ENCODE measurements around the gene CDAN1. TPM values are rescaled to one million over a fixed set of nuclear protein-coding genes. Genes with fewer than 3 reads are reported as not detected.

Gene CDAN1
- total RNA-seq, 1 experiment from 2014 or later, result 16.4 TPM

DNA sequence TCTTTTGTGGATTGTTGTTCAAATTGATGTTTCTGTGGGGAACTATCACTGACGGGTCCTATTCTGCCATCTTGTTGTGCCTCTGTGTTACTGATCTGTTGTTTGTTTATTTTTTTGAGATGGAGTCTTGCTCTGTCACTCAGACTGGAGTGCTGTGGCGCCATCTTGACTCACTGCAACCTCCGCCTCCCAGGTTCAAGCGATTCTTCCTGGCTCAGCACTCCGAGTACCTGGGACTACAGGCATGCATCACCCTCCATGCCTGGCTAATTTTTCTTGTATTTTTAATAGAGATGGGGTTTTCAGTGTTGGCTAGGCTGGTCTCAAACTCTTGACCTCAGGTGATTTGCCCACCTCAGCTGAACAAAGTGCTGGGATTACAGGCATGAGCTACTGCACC is 31.6 kb downstream of the CDAN1 start (continued):
- TF ChIP-seq, protein P1, sequence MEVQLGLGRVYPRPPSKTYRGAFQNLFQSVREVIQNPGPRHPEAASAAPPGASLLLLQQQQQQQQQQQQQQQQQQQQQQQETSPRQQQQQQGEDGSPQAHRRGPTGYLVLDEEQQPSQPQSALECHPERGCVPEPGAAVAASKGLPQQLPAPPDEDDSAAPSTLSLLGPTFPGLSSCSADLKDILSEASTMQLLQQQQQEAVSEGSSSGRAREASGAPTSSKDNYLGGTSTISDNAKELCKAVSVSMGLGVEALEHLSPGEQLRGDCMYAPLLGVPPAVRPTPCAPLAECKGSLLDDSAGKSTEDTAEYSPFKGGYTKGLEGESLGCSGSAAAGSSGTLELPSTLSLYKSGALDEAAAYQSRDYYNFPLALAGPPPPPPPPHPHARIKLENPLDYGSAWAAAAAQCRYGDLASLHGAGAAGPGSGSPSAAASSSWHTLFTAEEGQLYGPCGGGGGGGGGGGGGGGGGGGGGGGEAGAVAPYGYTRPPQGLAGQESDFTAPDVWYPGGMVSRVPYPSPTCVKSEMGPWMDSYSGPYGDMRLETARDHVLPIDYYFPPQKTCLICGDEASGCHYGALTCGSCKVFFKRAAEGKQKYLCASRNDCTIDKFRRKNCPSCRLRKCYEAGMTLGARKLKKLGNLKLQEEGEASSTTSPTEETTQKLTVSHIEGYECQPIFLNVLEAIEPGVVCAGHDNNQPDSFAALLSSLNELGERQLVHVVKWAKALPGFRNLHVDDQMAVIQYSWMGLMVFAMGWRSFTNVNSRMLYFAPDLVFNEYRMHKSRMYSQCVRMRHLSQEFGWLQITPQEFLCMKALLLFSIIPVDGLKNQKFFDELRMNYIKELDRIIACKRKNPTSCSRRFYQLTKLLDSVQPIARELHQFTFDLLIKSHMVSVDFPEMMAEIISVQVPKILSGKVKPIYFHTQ (CRISPR knock-in tag; IDR thresholded peaks at IDR 0.05), result no peak
- TF ChIP-seq, protein P2, sequence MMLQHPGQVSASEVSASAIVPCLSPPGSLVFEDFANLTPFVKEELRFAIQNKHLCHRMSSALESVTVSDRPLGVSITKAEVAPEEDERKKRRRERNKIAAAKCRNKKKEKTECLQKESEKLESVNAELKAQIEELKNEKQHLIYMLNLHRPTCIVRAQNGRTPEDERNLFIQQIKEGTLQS (CRISPR knock-in tag; conservative IDR thresholded peaks at IDR 0.05), result no peak
- TF ChIP-seq ZNF263 (CRISPR knock-in tag; IDR thresholded peaks at IDR 0.05; ENCODE audit: low read depth), result no peak
- TF ChIP-seq, protein P3, sequence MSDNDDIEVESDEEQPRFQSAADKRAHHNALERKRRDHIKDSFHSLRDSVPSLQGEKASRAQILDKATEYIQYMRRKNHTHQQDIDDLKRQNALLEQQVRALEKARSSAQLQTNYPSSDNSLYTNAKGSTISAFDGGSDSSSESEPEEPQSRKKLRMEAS (CRISPR knock-in tag; IDR thresholded peaks at IDR 0.05), result no peak
- TF ChIP-seq TEAD1 (CRISPR knock-in tag; IDR thresholded peaks at IDR 0.05), result no peak
- TF ChIP-seq ZNF121 (CRISPR knock-in tag; IDR thresholded peaks at IDR 0.05), result no peak

DNA sequence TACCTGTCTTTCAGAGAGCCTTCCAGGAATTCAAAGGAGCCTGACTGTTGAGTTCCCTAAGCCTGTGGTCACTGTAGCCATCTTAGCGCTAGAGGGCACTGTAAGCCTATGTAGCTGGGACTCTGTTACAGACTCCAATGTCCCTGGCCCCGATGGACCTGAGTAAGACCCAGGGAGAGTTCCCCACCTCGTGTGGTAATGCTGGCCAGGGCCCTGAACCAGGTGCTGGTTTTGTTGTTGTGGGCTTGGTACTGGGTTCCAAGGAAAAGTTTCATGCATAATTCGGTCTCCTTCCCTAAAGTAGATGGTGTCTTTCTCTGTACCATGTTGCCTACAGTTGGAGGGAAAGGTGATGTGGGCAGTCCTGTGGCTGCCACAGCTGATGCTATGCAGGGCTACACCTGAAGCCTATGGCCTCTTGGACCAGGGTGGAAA is 32.4 kb downstream of the CDAN1 start:
- Mint-ChIP-seq H3K4me3 (no peak overlapping the region), H3K27ac (no peak overlapping the region), H3K36me3 (no peaks in the 10 kb centered on the region), H3K27me3 (ENCODE audit: low read depth) (no peaks in the 10 kb centered on the region), H3K9me3 (peaks cover 9% of the 10 kb centered on the region), H3K4me1 (no peaks in the 10 kb centered on the region)
- POLR2A ChIA-PET, result no interaction called here
- ATAC-seq (peak; percentile 100), DNase-seq (ENCODE audit: low spot score) (peak; percentile 80)
- CTCF ChIA-PET, result interaction anchor here (0.6 to 1.6 kb wide), 8 partner anchors 21 to 500 kb away, joined by 3 to 5 read pairs (median 3); no protein-coding TSS in a partner anchor
- TF ChIP-seq, protein P4, sequence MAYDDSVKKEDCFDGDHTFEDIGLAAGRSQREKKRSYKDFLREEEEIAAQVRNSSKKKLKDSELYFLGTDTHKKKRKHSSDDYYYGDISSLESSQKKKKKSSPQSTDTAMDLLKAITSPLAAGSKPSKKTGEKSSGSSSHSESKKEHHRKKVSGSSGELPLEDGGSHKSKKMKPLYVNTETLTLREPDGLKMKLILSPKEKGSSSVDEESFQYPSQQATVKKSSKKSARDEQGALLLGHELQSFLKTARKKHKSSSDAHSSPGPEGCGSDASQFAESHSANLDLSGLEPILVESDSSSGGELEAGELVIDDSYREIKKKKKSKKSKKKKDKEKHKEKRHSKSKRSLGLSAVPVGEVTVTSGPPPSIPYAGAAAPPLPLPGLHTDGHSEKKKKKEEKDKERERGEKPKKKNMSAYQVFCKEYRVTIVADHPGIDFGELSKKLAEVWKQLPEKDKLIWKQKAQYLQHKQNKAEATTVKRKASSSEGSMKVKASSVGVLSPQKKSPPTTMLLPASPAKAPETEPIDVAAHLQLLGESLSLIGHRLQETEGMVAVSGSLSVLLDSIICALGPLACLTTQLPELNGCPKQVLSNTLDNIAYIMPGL (CRISPR knock-in tag; IDR thresholded peaks at IDR 0.05), result no peak
- peak; percentile 82; the same call in 1 of the 2 replicates for TF ChIP-seq ZNF121 (CRISPR knock-in tag; IDR thresholded peaks at IDR 0.05)
- TF ChIP-seq, protein P5, sequence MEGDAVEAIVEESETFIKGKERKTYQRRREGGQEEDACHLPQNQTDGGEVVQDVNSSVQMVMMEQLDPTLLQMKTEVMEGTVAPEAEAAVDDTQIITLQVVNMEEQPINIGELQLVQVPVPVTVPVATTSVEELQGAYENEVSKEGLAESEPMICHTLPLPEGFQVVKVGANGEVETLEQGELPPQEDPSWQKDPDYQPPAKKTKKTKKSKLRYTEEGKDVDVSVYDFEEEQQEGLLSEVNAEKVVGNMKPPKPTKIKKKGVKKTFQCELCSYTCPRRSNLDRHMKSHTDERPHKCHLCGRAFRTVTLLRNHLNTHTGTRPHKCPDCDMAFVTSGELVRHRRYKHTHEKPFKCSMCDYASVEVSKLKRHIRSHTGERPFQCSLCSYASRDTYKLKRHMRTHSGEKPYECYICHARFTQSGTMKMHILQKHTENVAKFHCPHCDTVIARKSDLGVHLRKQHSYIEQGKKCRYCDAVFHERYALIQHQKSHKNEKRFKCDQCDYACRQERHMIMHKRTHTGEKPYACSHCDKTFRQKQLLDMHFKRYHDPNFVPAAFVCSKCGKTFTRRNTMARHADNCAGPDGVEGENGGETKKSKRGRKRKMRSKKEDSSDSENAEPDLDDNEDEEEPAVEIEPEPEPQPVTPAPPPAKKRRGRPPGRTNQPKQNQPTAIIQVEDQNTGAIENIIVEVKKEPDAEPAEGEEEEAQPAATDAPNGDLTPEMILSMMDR (IDR thresholded peaks at IDR 0.05), result peak; percentile 71

DNA sequence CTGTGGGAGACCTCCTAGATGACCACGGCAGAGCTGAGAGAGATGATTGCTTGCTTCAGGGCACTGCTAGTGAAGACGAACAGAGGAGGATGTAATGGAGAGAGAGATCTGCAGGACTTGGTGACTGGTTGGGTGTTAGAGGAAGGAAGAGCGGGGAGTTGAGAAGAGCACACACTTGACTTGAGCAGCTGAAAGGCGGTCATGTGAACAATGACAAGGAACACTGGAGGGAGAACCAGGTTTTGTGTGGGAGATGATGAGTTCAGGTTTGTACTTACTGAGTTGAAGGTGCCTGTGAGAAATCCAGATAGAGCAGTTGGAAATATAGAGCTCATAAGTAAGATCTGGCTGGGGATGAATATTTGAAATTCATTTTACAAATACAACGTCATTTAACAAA is 40.3 kb downstream of the CDAN1 start:
- H3K9me3 Mint-ChIP-seq, result peaks cover 9% of the 10 kb centered on the region
- no peaks in the 10 kb centered on the region; the same call in 1 of the 2 replicates for H3K36me3 Mint-ChIP-seq
- no peaks in the 10 kb centered on the region for H3K4me1 Mint-ChIP-seq
- ChIA-PET CTCF (no interaction called here), POLR2A (no interaction called here)
- H3K27ac Mint-ChIP-seq, result no peak overlapping the region
- TF ChIP-seq, protein P1 (CRISPR knock-in tag; IDR thresholded peaks at IDR 0.05), result no peak
- TF ChIP-seq ZNF232 (CRISPR knock-in tag; IDR thresholded peaks at IDR 0.05), result no peak
- no peak for TF ChIP-seq CREM (CRISPR knock-in tag; IDR thresholded peaks at IDR 0.05)
- H3K4me3 Mint-ChIP-seq, result no peak overlapping the region
- no peaks in the 10 kb centered on the region for H3K27me3 Mint-ChIP-seq (ENCODE audit: low read depth)
- ATAC-seq, result no peak
- DNase-seq (ENCODE audit: low spot score), result no peak
